Measurements from ENCODE around the gene NALCN.

NALCN gene

GRCh38 chr13:101307181-101307701, 109.1 kb downstream of the NALCN start:
- Histone ChIP-seq H3K4me2 (no peak overlapping the region), H3K27ac (no peak overlapping the region), H3K9ac (no peak overlapping the region), H2AFZ (ENCODE audit: low read depth) (no peak overlapping the region), H4K20me1 (ENCODE audit: insufficient read depth) (no peaks in the 10 kb centered on the region), H3K4me3 (IDR thresholded peaks at IDR 0.05; ENCODE audit: insufficient read depth, low read depth, low read length) (no peak overlapping the region), H3K79me2 (ENCODE audit: insufficient read depth, low read depth) (no peaks in the 10 kb centered on the region), H3K36me3 (ENCODE audit: insufficient read depth) (no peaks in the 10 kb centered on the region), H3K4me1 (ENCODE audit: low read depth, poor library complexity, severe bottlenecking) (no peaks in the 10 kb centered on the region), H3K27me3 (ENCODE audit: insufficient read depth, low read depth) (no peaks in the 10 kb centered on the region)
- TF ChIP-seq CTCF (conservative IDR thresholded peaks at IDR 0.05; ENCODE audit: low read depth, low read length), result no peak

- Histone ChIP-seq H3K27ac (no peak overlapping the region), H2AFZ (ENCODE audit: low read depth) (no peak overlapping the region), H4K20me1 (ENCODE audit: insufficient read depth) (no peaks in the 10 kb centered on the region), H3K4me1 (ENCODE audit: low read depth, poor library complexity, severe bottlenecking) (no peaks in the 10 kb centered on the region), H3K79me2 (ENCODE audit: insufficient read depth, low read depth) (no peaks in the 10 kb centered on the region), H3K4me3 (IDR thresholded peaks at IDR 0.05; ENCODE audit: insufficient read depth, low read depth, low read length) (no peak overlapping the region), H3K36me3 (ENCODE audit: insufficient read depth) (no peaks in the 10 kb centered on the region), H3K9ac (no peak overlapping the region), H3K27me3 (ENCODE audit: insufficient read depth, low read depth) (no peaks in the 10 kb centered on the region), H3K4me2 (no peak overlapping the region)
- TF ChIP-seq CTCF (conservative IDR thresholded peaks at IDR 0.05; ENCODE audit: low read depth, low read length), result no peak
Observed at GRCh38 chr13:101306773-101307172, 109.5 kb downstream of the NALCN start.

GRCh38 chr13:101305981-101306411, 110.3 kb downstream of the NALCN start:
- Histone ChIP-seq H3K36me3 (ENCODE audit: insufficient read depth) (no peaks in the 10 kb centered on the region), H3K4me3 (IDR thresholded peaks at IDR 0.05; ENCODE audit: insufficient read depth, low read depth, low read length) (no peak overlapping the region), H3K9ac (no peak overlapping the region), H3K27me3 (ENCODE audit: insufficient read depth, low read depth) (no peaks in the 10 kb centered on the region), H3K79me2 (ENCODE audit: insufficient read depth, low read depth) (no peaks in the 10 kb centered on the region), H3K27ac (no peak overlapping the region), H3K4me1 (ENCODE audit: low read depth, poor library complexity, severe bottlenecking) (no peaks in the 10 kb centered on the region), H4K20me1 (ENCODE audit: insufficient read depth) (no peaks in the 10 kb centered on the region), H2AFZ (ENCODE audit: low read depth) (no peak overlapping the region), H3K4me2 (no peak overlapping the region)
- no peak for TF ChIP-seq CTCF (conservative IDR thresholded peaks at IDR 0.05; ENCODE audit: low read depth, low read length)

- no peaks in the 10 kb centered on the region for H3K4me1 ChIP-seq (ENCODE audit: low read depth, poor library complexity, severe bottlenecking)
- TF ChIP-seq CTCF (conservative IDR thresholded peaks at IDR 0.05; ENCODE audit: low read depth, low read length), result no peak
- no peaks in the 10 kb centered on the region for H4K20me1 ChIP-seq (ENCODE audit: insufficient read depth)
- no peak overlapping the region for H3K9ac ChIP-seq
- no peak overlapping the region for H3K27ac ChIP-seq
- no peaks in the 10 kb centered on the region for H3K36me3 ChIP-seq (ENCODE audit: insufficient read depth)
- no peak overlapping the region for H2AFZ ChIP-seq (ENCODE audit: low read depth)
- H3K4me2 ChIP-seq, result no peak overlapping the region
- H3K79me2 ChIP-seq (ENCODE audit: insufficient read depth, low read depth), result no peaks in the 10 kb centered on the region
- no peak overlapping the region for H3K4me3 ChIP-seq (IDR thresholded peaks at IDR 0.05; ENCODE audit: insufficient read depth, low read depth, low read length)
- no peaks in the 10 kb centered on the region for H3K27me3 ChIP-seq (ENCODE audit: insufficient read depth, low read depth)
Observed at GRCh38 chr13:101303521-101303920, 112.8 kb downstream of the NALCN start.

All from KMS-11 (cell line).